HG02759 (cell line): ENCODE data around the gene PLCH1.
"Not testable (repeated sequence)": the region's sequence is repeated elsewhere in the genome, so short reads cannot be mapped to it uniquely, and the experiment has no call there.

Experiments used
- ATAC-seq: cut with Tn5 transposase; IDR thresholded peaks from one replicate; pipeline ENCODE4 v1.9.1; 2021; ENCODE audit warnings: mild to moderate bottlenecking, moderate library complexity; ENCODE audit not compliant: unreplicated experiment

Gene PLCH1

GRCh38 chr3:155425396-155425795, 319.5 kb downstream of the PLCH1 start:
- no peak for ATAC-seq

- ATAC-seq, result no peak
Observed at GRCh38 chr3:155424323-155424710, 320.6 kb downstream of the PLCH1 start.

GRCh38 chr3:155423526-155424322, 321.1 kb downstream of the PLCH1 start:
- ATAC-seq, result no peak

GRCh38 chr3:155420881-155421486, 323.9 kb downstream of the PLCH1 start:
- no peak for ATAC-seq

GRCh38 chr3:155420406-155420805, 324.5 kb downstream of the PLCH1 start:
- ATAC-seq, result no peak

- no peak for ATAC-seq
Observed at GRCh38 chr3:155418407-155418806, 326.5 kb downstream of the PLCH1 start.

GRCh38 chr3:155417119-155417517, 327.8 kb downstream of the PLCH1 start:
- ATAC-seq, result no peak

- ATAC-seq, result no peak
Observed at GRCh38 chr3:155416500-155417118, 328.3 kb downstream of the PLCH1 start.

- no peak for ATAC-seq
Observed at GRCh38 chr3:155412904-155413303, 332.0 kb downstream of the PLCH1 start.

GRCh38 chr3:155411500-155412223, 333.2 kb downstream of the PLCH1 start:
- ATAC-seq, result peak; percentile 50

- ATAC-seq, result no peak
Observed at GRCh38 chr3:155409336-155409735, 335.5 kb downstream of the PLCH1 start.

GRCh38 chr3:155407971-155408370, 336.9 kb downstream of the PLCH1 start:
- ATAC-seq, result no peak

- no peak for ATAC-seq
Observed at GRCh38 chr3:155407331-155407730, 337.5 kb downstream of the PLCH1 start.

- ATAC-seq, result no peak
Observed at GRCh38 chr3:155404486-155404885, 340.4 kb downstream of the PLCH1 start.

- ATAC-seq, result no peak
Observed at GRCh38 chr3:155402656-155403055, 342.2 kb downstream of the PLCH1 start.

GRCh38 chr3:155398046-155398445, 346.8 kb downstream of the PLCH1 start:
- ATAC-seq, result no peak

GRCh38 chr3:155394896-155395295, 350.0 kb downstream of the PLCH1 start:
- not testable (repeated sequence) for ATAC-seq

- ATAC-seq, result no peak
Observed at GRCh38 chr3:155394240-155394639, 350.6 kb downstream of the PLCH1 start.

- no peak for ATAC-seq
Observed at GRCh38 chr3:155393316-155393715, 351.6 kb downstream of the PLCH1 start.

GRCh38 chr3:155392138-155392537, 352.7 kb downstream of the PLCH1 start:
- no peak for ATAC-seq

GRCh38 chr3:155391551-155391958, 353.3 kb downstream of the PLCH1 start:
- no peak for ATAC-seq
